NCI-H2171 (cell line): Measurements from ENCODE around the gene CFAP53.
"Not testable (repeated sequence)": the region's sequence is repeated elsewhere in the genome, so short reads cannot be mapped to it uniquely, and the experiment has no call there.

Experiments used
- DNase-seq: peaks from one replicate; lab custom pipeline; 2025; lab: John Stamatoyannopoulos, UW

CFAP53 gene

GRCh38 chr18:50272568-50272967 lies 6.3 kb upstream of the CFAP53 start:
- no peak for DNase-seq

- no peak for DNase-seq
Measured at GRCh38 chr18:50268022-50268747, 1.9 kb upstream of the CFAP53 start.

- no peak for DNase-seq
Measured at GRCh38 chr18:50262977-50263376, 3.3 kb downstream of the CFAP53 start.

- DNase-seq: no peak
Measured at GRCh38 chr18:50250935-50251334, 15.4 kb downstream of the CFAP53 start.

GRCh38 chr18:50249576-50249975 lies 16.7 kb downstream of the CFAP53 start:
- DNase-seq: no peak

- no peak for DNase-seq
Measured at GRCh38 chr18:50247561-50247960, 18.7 kb downstream of the CFAP53 start.

- not testable (repeated sequence) for DNase-seq
Measured at GRCh38 chr18:50241768-50242167, 24.5 kb downstream of the CFAP53 start.

- DNase-seq: no peak
Measured at GRCh38 chr18:50240080-50240563, 26.2 kb downstream of the CFAP53 start.

GRCh38 chr18:50232419-50232818 lies 33.9 kb downstream of the CFAP53 start:
- DNase-seq: no peak

GRCh38 chr18:50231621-50232020 lies 34.7 kb downstream of the CFAP53 start:
- DNase-seq: no peak

- not testable (repeated sequence) for DNase-seq
Measured at GRCh38 chr18:50220249-50220648, 46.0 kb downstream of the CFAP53 start.

GRCh38 chr18:50218432-50219197 lies 47.7 kb downstream of the CFAP53 start:
- DNase-seq: no peak

GRCh38 chr18:50209311-50209710 lies 57.0 kb downstream of the CFAP53 start:
- no peak for DNase-seq

- DNase-seq: no peak
Measured at GRCh38 chr18:50207722-50208121, 58.6 kb downstream of the CFAP53 start.

- DNase-seq: peak; percentile 68
Measured at GRCh38 chr18:50203801-50204604, 62.3 kb downstream of the CFAP53 start.

GRCh38 chr18:50201476-50202018 lies 64.7 kb downstream of the CFAP53 start:
- DNase-seq: no peak

GRCh38 chr18:50199921-50200320 lies 66.4 kb downstream of the CFAP53 start:
- no peak for DNase-seq

- DNase-seq: no peak
Measured at GRCh38 chr18:50199346-50199855, 66.9 kb downstream of the CFAP53 start.

- DNase-seq: no peak
Measured at GRCh38 chr18:50196261-50196660, 70.0 kb downstream of the CFAP53 start.

- no peak for DNase-seq
Measured at GRCh38 chr18:50195689-50196088, 70.6 kb downstream of the CFAP53 start.

GRCh38 chr18:50194631-50195532 lies 71.4 kb downstream of the CFAP53 start, which contains the start of gene MYO5B:
TSS of gene MYO5B (minus strand) at chr18:50195147. CDS start at chr18:50194793, 354 bp downstream.
- peak; percentile 77 for DNase-seq
